ENCODE measurements around the gene IGF2. TPM values are rescaled to one million over a fixed set of nuclear protein-coding genes. Genes with fewer than 3 reads are reported as not detected.
A peak's percentile ranks its signal among the peaks of the same experiment; 100 is the strongest.

IGF2 gene
- total RNA-seq, 1 experiment from 2014 or later, result 5.0 TPM

DNA sequence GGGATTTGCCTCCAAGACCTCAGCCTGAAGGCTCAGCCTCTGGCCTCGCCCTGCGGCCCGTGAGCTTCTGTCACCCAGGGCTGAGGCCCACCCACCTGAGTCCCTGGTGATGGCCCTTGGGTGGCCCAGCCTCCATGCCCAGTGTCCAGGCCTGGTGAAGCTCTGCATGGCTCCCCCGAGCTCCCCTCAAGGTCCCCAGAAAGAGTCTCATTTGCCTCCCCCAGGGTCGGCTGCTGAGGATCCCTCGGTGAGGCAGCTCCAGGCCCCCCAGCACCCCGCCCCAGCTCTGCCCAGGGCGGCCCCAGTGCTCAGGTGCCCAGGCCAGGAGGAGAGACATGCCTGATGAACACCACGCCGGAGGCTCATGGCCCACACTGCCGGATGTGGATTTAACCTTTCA is 34.6 kb upstream of the IGF2 start:
- BruUV-seq (replicated peaks), result no TSS peak
- POLR2A ChIA-PET (ENCODE audit: unreplicated experiment), result no interaction called here

DNA sequence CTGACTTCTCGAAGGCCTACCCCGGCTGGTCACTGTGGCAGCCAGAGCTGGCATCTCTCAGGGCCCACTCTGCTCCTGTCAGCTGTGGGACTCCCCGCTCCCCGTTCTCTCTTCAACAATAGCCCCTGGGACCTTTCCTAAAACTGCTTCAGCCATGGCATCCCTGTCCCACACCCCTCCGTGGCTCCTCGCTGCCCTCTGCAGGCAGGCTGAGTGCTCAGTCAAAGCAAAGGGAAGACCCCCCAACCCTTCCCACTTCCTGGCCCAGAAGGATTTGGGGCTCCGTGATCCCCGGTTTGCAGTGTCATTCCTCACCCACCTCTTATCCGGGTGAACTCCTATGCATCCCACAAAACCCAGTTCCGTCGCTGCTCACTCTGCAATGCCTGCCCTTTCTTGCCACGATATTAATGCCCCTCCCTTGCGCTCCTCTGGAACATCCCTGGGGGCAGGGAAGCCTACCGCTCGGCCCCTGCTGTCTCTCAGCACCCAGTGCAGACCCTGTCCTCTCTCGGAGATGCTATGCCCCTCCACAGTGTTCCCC is 34.0 kb upstream of the IGF2 start:
- Histone ChIP-seq H3K4me2 (ENCODE audit: low read length) (no peak overlapping the region), H3K36me3 (ENCODE audit: low read depth, low read length) (no peaks in the 10 kb centered on the region), H3K9me3 (ENCODE audit: low read length) (no peaks in the 10 kb centered on the region), H3K27me3 (ENCODE audit: low read length) (no peaks in the 10 kb centered on the region), H4K20me1 (ENCODE audit: low read length) (no peaks in the 10 kb centered on the region), H3K4me1 (ENCODE audit: insufficient read depth, low read length) (peaks cover 34% of the 10 kb centered on the region), H3K9me2 (replicated peaks; ENCODE audit: low read length) (no peaks in the 10 kb centered on the region), H3K79me2 (ENCODE audit: low read length) (no peaks in the 10 kb centered on the region), H2AFZ (ENCODE audit: low read length) (no peak overlapping the region), H3F3A (ENCODE audit: low read length, unreplicated experiment) (no peaks in the 10 kb centered on the region), H3K4me3 (ENCODE audit: low read length) (no peak overlapping the region), H3K27ac (ENCODE audit: low read length) (no peak overlapping the region), H3K9ac (ENCODE audit: low read length) (no peak overlapping the region)
- intact Hi-C loops (cut with micrococcal nuclease), result no loop called here
- ChIA-PET POLR2A (ENCODE audit: unreplicated experiment) (no interaction called here), CTCF (no interaction called here)
- BruUV-seq (replicated peaks), result no TSS peak
- DNase-seq (peak; percentile 26), ATAC-seq (no peak)
- TF ChIP-seq, protein P1, sequence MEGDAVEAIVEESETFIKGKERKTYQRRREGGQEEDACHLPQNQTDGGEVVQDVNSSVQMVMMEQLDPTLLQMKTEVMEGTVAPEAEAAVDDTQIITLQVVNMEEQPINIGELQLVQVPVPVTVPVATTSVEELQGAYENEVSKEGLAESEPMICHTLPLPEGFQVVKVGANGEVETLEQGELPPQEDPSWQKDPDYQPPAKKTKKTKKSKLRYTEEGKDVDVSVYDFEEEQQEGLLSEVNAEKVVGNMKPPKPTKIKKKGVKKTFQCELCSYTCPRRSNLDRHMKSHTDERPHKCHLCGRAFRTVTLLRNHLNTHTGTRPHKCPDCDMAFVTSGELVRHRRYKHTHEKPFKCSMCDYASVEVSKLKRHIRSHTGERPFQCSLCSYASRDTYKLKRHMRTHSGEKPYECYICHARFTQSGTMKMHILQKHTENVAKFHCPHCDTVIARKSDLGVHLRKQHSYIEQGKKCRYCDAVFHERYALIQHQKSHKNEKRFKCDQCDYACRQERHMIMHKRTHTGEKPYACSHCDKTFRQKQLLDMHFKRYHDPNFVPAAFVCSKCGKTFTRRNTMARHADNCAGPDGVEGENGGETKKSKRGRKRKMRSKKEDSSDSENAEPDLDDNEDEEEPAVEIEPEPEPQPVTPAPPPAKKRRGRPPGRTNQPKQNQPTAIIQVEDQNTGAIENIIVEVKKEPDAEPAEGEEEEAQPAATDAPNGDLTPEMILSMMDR (conservative IDR thresholded peaks at IDR 0.05; ENCODE audit: low read depth, low read length), result peak; percentile 70
- TF ChIP-seq EZH2 (IDR thresholded peaks at IDR 0.05; ENCODE audit: low read length, unreplicated experiment), result no peak

More for the DNA sequence above, 34.6 kb upstream of the IGF2 start:
- Histone ChIP-seq H4K20me1 (ENCODE audit: low read length) (no peaks in the 10 kb centered on the region), H3K27me3 (ENCODE audit: low read length) (no peaks in the 10 kb centered on the region), H3F3A (ENCODE audit: low read length, unreplicated experiment) (no peaks in the 10 kb centered on the region), H3K4me1 (ENCODE audit: insufficient read depth, low read length) (peaks cover 39% of the 10 kb centered on the region), H3K27ac (ENCODE audit: low read length) (no peak overlapping the region), H3K9me2 (replicated peaks; ENCODE audit: low read length) (no peaks in the 10 kb centered on the region), H3K9ac (ENCODE audit: low read length) (no peak overlapping the region), H3K4me3 (ENCODE audit: low read length) (no peak overlapping the region), H3K79me2 (ENCODE audit: low read length) (no peaks in the 10 kb centered on the region), H3K9me3 (ENCODE audit: low read length) (no peaks in the 10 kb centered on the region), H3K4me2 (ENCODE audit: low read length) (no peak overlapping the region), H2AFZ (ENCODE audit: low read length) (no peak overlapping the region), H3K36me3 (ENCODE audit: low read depth, low read length) (no peaks in the 10 kb centered on the region)
- ATAC-seq (no peak), DNase-seq (no peak)
- intact Hi-C loops (cut with micrococcal nuclease), result no loop called here
- TF ChIP-seq EZH2phosphoT487 (IDR thresholded peaks at IDR 0.05; ENCODE audit: borderline replicate concordance, low read length) (no peak), EZH2 (IDR thresholded peaks at IDR 0.05; ENCODE audit: low read length, unreplicated experiment) (no peak)
- TF ChIP-seq, protein P1 (conservative IDR thresholded peaks at IDR 0.05; ENCODE audit: low read depth, low read length), result no peak
- CTCF ChIA-PET, result no interaction called here

GRCh38 chr11:2172676-2173075 is 33.5 kb upstream of the IGF2 start:
- Histone ChIP-seq H3K27ac (ENCODE audit: low read length) (no peak overlapping the region), H3K4me2 (ENCODE audit: low read length) (no peak overlapping the region), H4K20me1 (ENCODE audit: low read length) (no peaks in the 10 kb centered on the region), H3K9me3 (ENCODE audit: low read length) (no peaks in the 10 kb centered on the region), H3K79me2 (ENCODE audit: low read length) (no peaks in the 10 kb centered on the region), H3K27me3 (ENCODE audit: low read length) (no peaks in the 10 kb centered on the region), H3F3A (ENCODE audit: low read length, unreplicated experiment) (no peaks in the 10 kb centered on the region), H2AFZ (ENCODE audit: low read length) (no peak overlapping the region), H3K9ac (ENCODE audit: low read length) (no peak overlapping the region), H3K4me1 (ENCODE audit: insufficient read depth, low read length) (peaks cover 30% of the 10 kb centered on the region), H3K36me3 (ENCODE audit: low read depth, low read length) (no peaks in the 10 kb centered on the region), H3K4me3 (ENCODE audit: low read length) (no peak overlapping the region), H3K9me2 (replicated peaks; ENCODE audit: low read length) (no peaks in the 10 kb centered on the region)
- ChIA-PET CTCF (no interaction called here), POLR2A (ENCODE audit: unreplicated experiment) (no interaction called here)
- no peak for DNase-seq
- ATAC-seq, result no peak
- TF ChIP-seq EZH2 (IDR thresholded peaks at IDR 0.05; ENCODE audit: low read length, unreplicated experiment), result no peak
- no peak for TF ChIP-seq EZH2phosphoT487 (IDR thresholded peaks at IDR 0.05; ENCODE audit: borderline replicate concordance, low read length)
- TF ChIP-seq, protein P1 (conservative IDR thresholded peaks at IDR 0.05; ENCODE audit: low read depth, low read length), result no peak
- intact Hi-C loops (cut with micrococcal nuclease), result no loop called here
- BruUV-seq (replicated peaks), result no TSS peak

All from PC-3 (cell line).